Measurements from ENCODE around the gene ZDHHC14. TPM values are rescaled to one million over a fixed set of nuclear protein-coding genes. Genes with fewer than 3 reads are reported as not detected.
A peak's percentile ranks its signal among the peaks of the same experiment; 100 is the strongest.

ZDHHC14 gene
- total and polyA plus RNA-seq, 7 donors: 2.5 to 14.6 (median 4.3) TPM

GRCh38 chr6:157398151-157398550, 17.2 kb downstream of the ZDHHC14 start:
- DNase-seq (peak in 1 of 2 donors; percentile 21), ATAC-seq (peak in 3 of 4 donors; percentile 25 to 59 (median 40))
- Histone ChIP-seq H3K4me1 (peaks cover 9% of the 10 kb centered on the region), H3K9me3 (no peaks in the 10 kb centered on the region), H3K27me3 (ENCODE audit: insufficient read depth in 3 of 3, low read length in 2 of 3) (no peaks in the 10 kb centered on the region), H3K27ac (no peak overlapping the region), H3K36me3 (ENCODE audit: insufficient read depth in 1 of 2, low read depth in 1 of 2) (no peaks in the 10 kb centered on the region), H3K4me3 (no peak overlapping the region)
- TF ChIP-seq, protein P1, sequence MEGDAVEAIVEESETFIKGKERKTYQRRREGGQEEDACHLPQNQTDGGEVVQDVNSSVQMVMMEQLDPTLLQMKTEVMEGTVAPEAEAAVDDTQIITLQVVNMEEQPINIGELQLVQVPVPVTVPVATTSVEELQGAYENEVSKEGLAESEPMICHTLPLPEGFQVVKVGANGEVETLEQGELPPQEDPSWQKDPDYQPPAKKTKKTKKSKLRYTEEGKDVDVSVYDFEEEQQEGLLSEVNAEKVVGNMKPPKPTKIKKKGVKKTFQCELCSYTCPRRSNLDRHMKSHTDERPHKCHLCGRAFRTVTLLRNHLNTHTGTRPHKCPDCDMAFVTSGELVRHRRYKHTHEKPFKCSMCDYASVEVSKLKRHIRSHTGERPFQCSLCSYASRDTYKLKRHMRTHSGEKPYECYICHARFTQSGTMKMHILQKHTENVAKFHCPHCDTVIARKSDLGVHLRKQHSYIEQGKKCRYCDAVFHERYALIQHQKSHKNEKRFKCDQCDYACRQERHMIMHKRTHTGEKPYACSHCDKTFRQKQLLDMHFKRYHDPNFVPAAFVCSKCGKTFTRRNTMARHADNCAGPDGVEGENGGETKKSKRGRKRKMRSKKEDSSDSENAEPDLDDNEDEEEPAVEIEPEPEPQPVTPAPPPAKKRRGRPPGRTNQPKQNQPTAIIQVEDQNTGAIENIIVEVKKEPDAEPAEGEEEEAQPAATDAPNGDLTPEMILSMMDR (IDR thresholded peaks at IDR 0.05): no peak
- intact Hi-C loops (cut with DNase I): no loop called here
- whole genome bisulfite sequencing, 3 donors: 20 to 32% (median 28%) methylated on average over 2 of the region's 2 CpGs

DNA sequence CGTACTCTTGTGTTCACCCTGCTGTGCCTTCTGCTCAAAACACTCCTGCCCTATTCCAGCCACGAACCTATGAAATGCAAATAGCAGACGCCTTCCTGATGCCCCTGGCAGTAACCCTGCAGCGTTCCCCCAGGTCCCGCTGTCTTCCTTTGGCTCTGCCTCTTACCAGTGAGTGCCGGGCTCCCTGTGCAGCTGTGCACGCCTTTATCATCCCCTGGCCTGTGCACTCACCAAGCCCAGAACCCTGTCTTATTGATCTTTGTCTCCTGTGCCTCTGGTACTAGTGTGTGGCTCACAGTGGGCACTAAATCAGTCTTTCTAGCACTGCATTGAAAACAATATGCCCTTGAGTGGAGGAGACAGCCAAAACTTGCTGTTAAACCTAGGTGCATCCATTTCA, 19.7 kb downstream of the ZDHHC14 start:
- Histone ChIP-seq H3K27ac (no peak overlapping the region), H3K27me3 (ENCODE audit: insufficient read depth in 3 of 3, low read length in 2 of 3) (no peaks in the 10 kb centered on the region), H3K36me3 (ENCODE audit: insufficient read depth in 1 of 2, low read depth in 1 of 2) (no peaks in the 10 kb centered on the region), H3K4me1 (peaks cover 9% of the 10 kb centered on the region), H3K9me3 (no peaks in the 10 kb centered on the region), H3K4me3 (no peak overlapping the region)
- 72 to 74% (median 74%) methylated on average over 7 of the region's 7 CpGs for WGBS, 3 donors
- ATAC-seq: no peak
- no peak for DNase-seq
- TF ChIP-seq, protein P1 (IDR thresholded peaks at IDR 0.05): no peak
- intact Hi-C loops (cut with DNase I): no loop called here

DNA sequence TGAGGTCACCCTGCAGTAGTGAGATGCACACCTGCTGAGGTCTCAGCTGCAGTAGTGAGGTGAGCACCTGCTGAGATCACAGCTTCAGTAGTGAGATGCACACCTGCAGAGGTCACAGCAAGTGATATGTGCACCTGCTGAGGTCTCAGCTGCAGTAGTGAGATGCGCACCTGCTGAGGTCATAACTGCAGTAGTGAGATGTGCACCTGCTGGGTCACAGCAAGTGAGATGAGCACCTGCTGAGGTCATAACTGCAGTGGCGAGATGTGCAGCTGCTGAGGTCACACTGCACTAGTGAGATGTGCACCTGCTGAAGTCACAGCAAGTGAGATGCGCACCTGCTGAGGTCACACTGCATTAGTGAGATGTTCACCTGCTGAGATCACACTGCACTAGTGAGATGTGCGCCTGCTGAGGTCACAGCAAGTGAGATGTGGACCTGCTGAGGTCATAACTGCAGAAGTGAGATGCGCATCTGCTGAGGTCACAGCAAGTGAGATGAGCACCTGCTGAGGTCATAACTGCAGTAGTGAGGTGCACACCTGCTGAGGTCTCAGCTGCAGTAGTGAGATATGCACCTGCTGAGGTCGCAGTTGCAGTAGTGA, 20.8 kb downstream of the ZDHHC14 start:
- Histone ChIP-seq H3K27ac (no peak overlapping the region), H3K9me3 (no peaks in the 10 kb centered on the region), H3K27me3 (ENCODE audit: insufficient read depth in 3 of 3, low read length in 2 of 3) (no peaks in the 10 kb centered on the region), H3K36me3 (ENCODE audit: insufficient read depth in 1 of 2, low read depth in 1 of 2) (no peaks in the 10 kb centered on the region), H3K4me1 (no peaks in the 10 kb centered on the region), H3K4me3 (no peak overlapping the region)
- ATAC-seq (no peak), DNase-seq (no peak)
- intact Hi-C loops (cut with DNase I): no loop called here
- 97 to 98% (median 97%) methylated on average over 6 of the region's 6 CpGs for WGBS, 3 donors
- TF ChIP-seq, protein P1 (IDR thresholded peaks at IDR 0.05): no peak

DNA sequence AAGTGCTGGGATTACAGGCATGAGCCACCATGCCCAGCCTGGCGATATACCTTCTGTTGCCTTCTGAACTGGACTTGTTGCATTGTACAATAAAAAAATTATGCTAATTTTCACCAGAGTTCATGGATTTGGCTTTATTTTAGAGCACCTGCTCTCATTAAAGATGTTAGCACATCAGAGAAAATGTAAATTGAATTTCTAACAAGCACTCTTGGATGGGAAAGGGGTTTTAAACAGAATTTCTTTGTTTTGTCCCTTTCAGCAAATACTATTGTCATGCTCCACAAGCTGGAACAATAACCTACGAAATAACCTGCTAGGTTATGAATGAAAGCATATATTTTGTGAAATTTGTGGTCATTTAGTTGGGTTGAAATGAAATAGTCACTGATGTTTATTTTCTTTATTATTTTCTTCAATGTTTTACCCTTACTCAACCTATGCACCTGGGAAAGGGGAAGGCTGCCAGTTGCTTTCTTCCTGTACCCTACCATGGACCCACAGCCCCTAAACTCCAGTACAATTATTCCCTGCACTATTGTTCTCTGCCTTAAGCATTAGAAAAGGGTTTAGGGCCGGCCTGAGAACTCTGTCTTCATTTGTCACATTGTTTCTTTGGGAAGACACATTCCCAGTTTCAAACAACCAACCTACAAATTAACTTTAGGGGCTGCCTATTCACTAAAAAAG, 22.2 kb downstream of the ZDHHC14 start:
- TF ChIP-seq, protein P1 (IDR thresholded peaks at IDR 0.05): no peak

More for the DNA sequence above, 22.2 kb downstream of the ZDHHC14 start:
- Histone ChIP-seq H3K27ac (no peak overlapping the region), H3K36me3 (ENCODE audit: insufficient read depth in 1 of 2, low read depth in 1 of 2) (no peaks in the 10 kb centered on the region), H3K27me3 (ENCODE audit: insufficient read depth in 3 of 3, low read length in 2 of 3) (no peaks in the 10 kb centered on the region), H3K4me3 (no peak overlapping the region), H3K4me1 (no peaks in the 10 kb centered on the region), H3K9me3 (no peaks in the 10 kb centered on the region)
- ATAC-seq (no peak), DNase-seq (no peak)
- 87 to 91% (median 87%) methylated on average over 3 of the region's 3 CpGs for WGBS, 3 donors
- intact Hi-C loops (cut with DNase I): no loop called here
